PC-9 (cell line): ENCODE data around the gene VAC14. TPM values are rescaled to one million over a fixed set of nuclear protein-coding genes. Genes with fewer than 3 reads are reported as not detected.

Experiments used
- BruUV-seq: library from RNA; stranded (reverse); fragments of 400-500 nt; replicated peaks from 2 replicates; lab custom pipeline; 2021; lab: Mats Ljungman, UMichigan
- CTCF ChIA-PET: fragments of 300-600 bp; sonication (Branson Sonifier 250); formaldehyde crosslinking; loops from one replicate; lab custom pipeline; 2022; ENCODE audit warnings: antibody characterized with exemption; lab: Charles Lee
- POLR2A ChIA-PET: fragments of 300-600 bp; sonication (Branson Sonifier 250); formaldehyde crosslinking; loops from one replicate; lab custom pipeline; 2022; ENCODE audit warnings: antibody characterized with exemption; ENCODE audit not compliant: unreplicated experiment; lab: Charles Lee
- DNase-seq, 2 experiments: peaks; one replicate each; pipeline versions ENCODE4 v3.0.0 to v3.0.0-alpha.2; 2015 to 2022; ENCODE audit warnings: mixed read lengths in 1 of 2
- H2AFZ ChIP-seq: fragments of 200-600 bp; sonication (generic); 2 replicates; pipeline ENCODE4 v1.8.1; 2017; ENCODE audit warnings: antibody characterized with exemption
- H3F3A ChIP-seq: fragments of 200-600 bp; sonication (generic); 2 replicates; pipeline ENCODE4 v1.8.1; 2017; ENCODE audit warnings: antibody characterized with exemption, mild to moderate bottlenecking, low read depth; ENCODE audit not compliant: insufficient read depth
- H3K27ac ChIP-seq: fragments of 200-600 bp; sonication (generic); 2 replicates; pipeline ENCODE4 v1.6.1; 2016; ENCODE audit warnings: mixed run types
- H3K27me3 ChIP-seq: fragments of 200-600 bp; sonication (generic); 2 replicates; pipeline ENCODE4 v1.6.1; 2016; ENCODE audit warnings: low read depth, mixed run types; ENCODE audit not compliant: insufficient read depth
- H3K36me3 ChIP-seq: fragments of 200-600 bp; sonication (generic); 2 replicates; pipeline ENCODE4 v1.6.1; 2016; ENCODE audit warnings: low read depth, mixed run types
- H3K4me1 ChIP-seq: fragments of 200-600 bp; sonication (generic); replicated peaks from 2 replicates; pipeline ENCODE4 v1.6.1; 2016; ENCODE audit warnings: mixed run types; ENCODE audit not compliant: insufficient read depth
- H3K4me2 ChIP-seq: fragments of 200-600 bp; sonication (generic); 2 replicates; pipeline ENCODE4 v1.6.1; 2017; ENCODE audit warnings: mixed run types
- H3K4me3 ChIP-seq: fragments of 200-600 bp; sonication (generic); 2 replicates; pipeline ENCODE4 v1.6.1; 2016; ENCODE audit warnings: mixed run types
- H3K79me2 ChIP-seq: fragments of 200-600 bp; sonication (generic); 2 replicates; pipeline ENCODE4 v1.6.1; 2017; ENCODE audit warnings: low read depth, mixed run types
- H3K9me2 ChIP-seq: fragments of 200-600 bp; sonication (generic); 2 replicates; pipeline ENCODE4 v1.8.1; 2017; ENCODE audit warnings: mild to moderate bottlenecking; ENCODE audit not compliant: insufficient read depth
- H3K9me3 ChIP-seq: fragments of 200-600 bp; sonication (generic); 2 replicates; pipeline ENCODE4 v1.8.1; 2016; ENCODE audit warnings: low read depth; ENCODE audit not compliant: insufficient read depth
- H4K20me1 ChIP-seq: fragments of 200-600 bp; sonication (generic); 2 replicates; pipeline ENCODE4 v1.8.1; 2017; ENCODE audit not compliant: insufficient read depth
- CTCF ChIP-seq: fragments of 200-600 bp; sonication (generic); conservative IDR thresholded peaks from 2 replicates; pipeline ENCODE4 v1.6.1; 2017; ENCODE audit warnings: mixed run types, antibody characterized with exemption, mild to moderate bottlenecking, moderate library complexity
- EZH2 ChIP-seq: fragments of 200-600 bp; sonication (generic); IDR thresholded peaks from 2 replicates; pipeline ENCODE4 v1.8.0; 2017; ENCODE audit warnings: antibody characterized with exemption, low read depth
- intact Hi-C: fragments of 100-400 bp; cut with micrococcal nuclease; formaldehyde crosslinking; loops from one replicate; pipeline ENCODE4 v1.10.0; 2022; ENCODE audit not compliant: unreplicated experiment
- total RNA-seq: library from RNA; stranded (reverse); gene quantifications from 2 replicates; pipeline ENCODE4 v1.2.3, GENCODE V29; 2021

VAC14 gene
- total RNA-seq, 1 experiment from 2014 or later: 46.8 TPM

GRCh38 chr16:70689970-70690891, 110.7 kb downstream of the VAC14 start:
- no peak for DNase-seq
- Histone ChIP-seq H3K4me3 (no peak overlapping the region), H3K79me2 (peaks cover 2% of the 10 kb centered on the region), H3K9me3 (no peaks in the 10 kb centered on the region), H3K4me2 (no peak overlapping the region), H3K27ac (no peak overlapping the region), H3K36me3 (no peaks in the 10 kb centered on the region), H4K20me1 (no peaks in the 10 kb centered on the region), H3F3A (peaks cover 36% of the 10 kb centered on the region), H3K4me1 (peaks cover 44% of the 10 kb centered on the region), H2AFZ (no peak overlapping the region), H3K9me2 (no peaks in the 10 kb centered on the region), H3K27me3 (no peaks in the 10 kb centered on the region)
- POLR2A ChIA-PET: interaction anchor here (0.5 to 0.6 kb wide), 3 partner anchors 25 to 732 kb away, joined by 3 to 23 read pairs (median 13); no protein-coding TSS in a partner anchor
- BruUV-seq: no TSS peak
- CTCF ChIA-PET: no interaction called here
- intact Hi-C loops: loop anchor here (5.0 kb wide), 1 partner anchor 647 kb away; no protein-coding TSS in a partner anchor
- TF ChIP-seq EZH2: no peak
- no peak for TF ChIP-seq CTCF

GRCh38 chr16:70689035-70689969, 111.7 kb downstream of the VAC14 start:
- Histone ChIP-seq H3F3A (peaks cover 27% of the 10 kb centered on the region), H3K9me2 (no peaks in the 10 kb centered on the region), H3K27ac (no peak overlapping the region), H2AFZ (no peak overlapping the region), H3K4me3 (no peak overlapping the region), H3K4me1 (peaks cover 41% of the 10 kb centered on the region), H3K4me2 (no peak overlapping the region), H3K79me2 (peaks cover 11% of the 10 kb centered on the region), H3K27me3 (no peaks in the 10 kb centered on the region), H3K36me3 (no peaks in the 10 kb centered on the region), H4K20me1 (no peaks in the 10 kb centered on the region), H3K9me3 (no peaks in the 10 kb centered on the region)
- TF ChIP-seq EZH2 (no peak), CTCF (no peak)
- ChIA-PET POLR2A (interaction anchor here (0.6 to 0.7 kb wide), 3 partner anchors 46 to 733 kb away, joined by 3 to 5 read pairs (median 4); no protein-coding TSS in a partner anchor), CTCF (no interaction called here)
- no TSS peak for BruUV-seq
- no peak for DNase-seq
- intact Hi-C loops: loop anchor here (5.0 kb wide), 1 partner anchor 648 kb away; no protein-coding TSS in a partner anchor
